Right ventricle myocardium inferior (tissue), 1 donor: ENCODE results near the gene SNX9. TPM values are rescaled to one million over a fixed set of nuclear protein-coding genes. Genes with fewer than 3 reads are reported as not detected.

ENCODE experiments used
- ATAC-seq: fragments of 200-7000 bp; cut with Tn5 transposase; one replicate; pipeline ENCODE4 v1.9.1; 2020; ENCODE audit warnings: mild to moderate bottlenecking, moderate library complexity
- DNase-seq: peaks from one replicate; pipeline ENCODE4 v3.0.0; 2021; ENCODE audit errors: missing footprints
- intact Hi-C: fragments of 100-400 bp; cut with DNase I; formaldehyde crosslinking; loops from one replicate; pipeline ENCODE4 v1.11.0; 2022
- total RNA-seq: library from RNA; stranded (reverse); fragmentation: NEBNext Ultra II Directional; extraction: Animal tissue kit (Norgen Biotek cat#: 25700); gene quantifications from one replicate; pipeline ENCODE4 v1.2.1, GENCODE V29; 2021
- donor health status: DM: no; HTN: yes; CAD: no; lungs with severe emphysema.

SNX9 gene
- total RNA-seq, 1 donor from 2014 or later: 35.5 TPM

GRCh38 chr6:157980288-157981131 lies 157.5 kb downstream of the SNX9 start:
- no peak for DNase-seq
- peak; percentile 32 for ATAC-seq
- intact Hi-C loops: loop anchor here (1.0 to 5.0 kb wide), 3 partner anchors 47 to 92 kb away; no protein-coding TSS in a partner anchor

GRCh38 chr6:157981132-157981394 lies 158.0 kb downstream of the SNX9 start:
- intact Hi-C loops: loop anchor here (1.0 to 5.0 kb wide), 3 partner anchors 46 to 91 kb away; no protein-coding TSS in a partner anchor

GRCh38 chr6:157981395-157982101 lies 158.5 kb downstream of the SNX9 start, which contains the start of gene SYNJ2:
Gene SYNJ2, plus strand, starts transcription at chr6:157981863. Its CDS starts 99 bp downstream, at chr6:157981962.
- intact Hi-C loops: loop anchor here (1.0 to 5.0 kb wide), 3 partner anchors 46 to 91 kb away; no protein-coding TSS in a partner anchor
- DNase-seq: peak; percentile 89
- ATAC-seq: peak; percentile 93

More at GRCh38 chr6:157981132-157981394, 158.0 kb downstream of the SNX9 start:
- no peak for ATAC-seq
- DNase-seq: no peak

GRCh38 chr6:157982102-157982562 lies 159.1 kb downstream of the SNX9 start:
- ATAC-seq (peak; percentile 37), DNase-seq (no peak)
- intact Hi-C loops: loop anchor here (5.0 kb wide), 1 partner anchor 45 kb away; no protein-coding TSS in a partner anchor

- intact Hi-C loops: loop anchor here (5.0 kb wide), 1 partner anchor 45 kb away; no protein-coding TSS in a partner anchor
These were observed 159.7 kb downstream of the SNX9 start for GRCh38 chr6:157982563-157983405.

GRCh38 chr6:157983406-157984119 lies 160.5 kb downstream of the SNX9 start:
- ATAC-seq (no peak), DNase-seq (no peak)
- intact Hi-C loops: loop anchor here (5.0 kb wide), 1 partner anchor 44 kb away; no protein-coding TSS in a partner anchor

More at GRCh38 chr6:157982563-157983405, 159.7 kb downstream of the SNX9 start:
- DNase-seq: no peak
- ATAC-seq: no peak

- intact Hi-C loops: loop anchor here (5.0 kb wide), 1 partner anchor 43 kb away; no protein-coding TSS in a partner anchor
- ATAC-seq (no peak), DNase-seq (no peak)
These were observed 161.1 kb downstream of the SNX9 start for GRCh38 chr6:157984128-157984527.

GRCh38 chr6:157984686-157985225 lies 161.7 kb downstream of the SNX9 start:
- no peak for DNase-seq
- intact Hi-C loops: loop anchor here (5.0 kb wide), 1 partner anchor 43 kb away; no protein-coding TSS in a partner anchor
- ATAC-seq: no peak

- DNase-seq: no peak
- intact Hi-C loops: no loop called here
- ATAC-seq: no peak
These were observed 162.5 kb downstream of the SNX9 start for GRCh38 chr6:157985378-157986155.

- ATAC-seq (no peak), DNase-seq (no peak)
- intact Hi-C loops: no loop called here
These were observed 165.0 kb downstream of the SNX9 start for GRCh38 chr6:157987788-157988699.

- ATAC-seq (no peak), DNase-seq (no peak)
- intact Hi-C loops: no loop called here
These were observed 165.6 kb downstream of the SNX9 start for GRCh38 chr6:157988700-157989063.

GRCh38 chr6:157989541-157990289 lies 166.7 kb downstream of the SNX9 start:
- intact Hi-C loops: no loop called here
- peak; percentile 83 for DNase-seq
- peak; percentile 77 for ATAC-seq

- ATAC-seq (no peak), DNase-seq (no peak)
- intact Hi-C loops: no loop called here
These were observed 167.4 kb downstream of the SNX9 start for GRCh38 chr6:157990321-157991066.

- no peak for DNase-seq
- no peak for ATAC-seq
- intact Hi-C loops: no loop called here
These were observed 168.0 kb downstream of the SNX9 start for GRCh38 chr6:157991067-157991432.

GRCh38 chr6:157993076-157993475 lies 170.0 kb downstream of the SNX9 start:
- no peak for DNase-seq
- intact Hi-C loops: no loop called here
- no peak for ATAC-seq
